HG03280 (cell line): ENCODE measurements around the gene LRRC23.

ENCODE experiments used
- ATAC-seq: cut with Tn5 transposase; IDR thresholded peaks from one replicate; pipeline ENCODE4 v1.9.1; 2021; ENCODE audit warnings: mild to moderate bottlenecking, moderate library complexity; ENCODE audit not compliant: unreplicated experiment

The LRRC23 gene

DNA sequence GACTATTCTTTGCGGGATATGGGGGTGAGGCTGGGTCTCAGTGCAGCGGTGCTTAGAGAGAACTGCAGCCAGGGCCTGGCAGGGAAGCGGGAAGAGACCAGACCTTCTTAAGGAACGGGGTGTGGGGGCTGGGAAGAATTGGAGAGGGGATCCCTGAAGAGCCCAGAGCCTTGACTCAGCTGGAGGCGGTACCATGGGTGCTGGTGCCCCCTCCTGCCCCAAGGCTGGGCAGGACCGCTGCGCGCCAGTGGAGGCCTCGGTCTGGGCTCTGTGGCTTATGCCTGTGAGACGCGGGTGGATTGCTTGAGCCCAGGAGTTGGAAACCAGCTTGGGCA, 37.7 kb downstream of the LRRC23 start:
- ATAC-seq: no peak

DNA sequence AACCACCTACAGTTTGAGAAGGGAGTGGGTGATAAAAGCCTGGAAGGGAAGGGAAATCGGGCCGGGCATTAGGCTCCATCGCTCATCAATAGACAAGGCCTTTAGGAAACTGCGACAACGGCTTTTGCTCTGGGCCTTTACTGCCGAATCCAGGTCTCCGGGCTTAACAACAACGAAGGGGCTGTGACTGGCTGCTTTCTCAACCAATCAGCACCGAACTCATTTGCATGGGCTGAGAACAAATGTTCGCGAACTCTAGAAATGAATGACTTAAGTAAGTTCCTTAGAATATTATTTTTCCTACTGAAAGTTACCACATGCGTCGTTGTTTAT, 38.7 kb downstream of the LRRC23 start:
- ATAC-seq: peak; percentile 29

DNA sequence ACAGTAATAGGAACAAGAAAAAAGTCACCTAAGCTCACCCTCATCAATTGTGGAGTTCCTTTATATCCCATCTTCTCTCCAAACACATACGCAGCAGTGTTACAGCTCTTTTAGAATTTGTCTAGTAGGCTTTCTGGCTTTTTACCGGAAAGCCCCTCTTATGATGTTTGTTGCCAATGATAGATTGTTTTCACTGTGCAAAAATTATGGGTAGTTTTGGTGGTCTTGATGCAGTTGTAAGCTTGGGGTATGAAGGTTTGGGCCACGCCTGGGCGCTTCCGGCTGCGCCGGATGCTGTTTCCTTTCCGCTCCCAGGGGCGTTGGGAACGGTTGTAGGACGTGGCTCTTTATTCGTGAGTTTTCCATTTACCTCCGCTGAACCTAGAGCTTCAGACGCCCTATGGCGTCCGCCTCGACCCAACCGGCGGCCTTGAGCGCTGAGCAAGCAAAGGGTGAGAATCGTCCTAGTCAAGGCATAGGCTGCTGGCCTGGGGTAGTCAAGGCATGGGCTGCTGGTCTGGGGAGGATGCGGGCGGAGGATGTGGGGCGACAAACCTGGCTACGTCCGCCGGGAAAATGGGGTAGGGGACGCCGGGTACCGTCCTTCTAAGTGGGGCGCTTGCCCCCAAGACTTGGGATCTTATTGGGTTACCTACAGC, 39.2 kb downstream of the LRRC23 start, which contains the start of the genes C12orf57 and RNU7-1:
Gene C12orf57 (plus strand): TSS at position 301 of the 659 bp plus-strand sequence. CDS start 100 bp downstream, at position 401.
Gene RNU7-1 (plus strand): TSS at position 95 of the 659 bp plus-strand sequence.
- ATAC-seq: peak; percentile 44

DNA sequence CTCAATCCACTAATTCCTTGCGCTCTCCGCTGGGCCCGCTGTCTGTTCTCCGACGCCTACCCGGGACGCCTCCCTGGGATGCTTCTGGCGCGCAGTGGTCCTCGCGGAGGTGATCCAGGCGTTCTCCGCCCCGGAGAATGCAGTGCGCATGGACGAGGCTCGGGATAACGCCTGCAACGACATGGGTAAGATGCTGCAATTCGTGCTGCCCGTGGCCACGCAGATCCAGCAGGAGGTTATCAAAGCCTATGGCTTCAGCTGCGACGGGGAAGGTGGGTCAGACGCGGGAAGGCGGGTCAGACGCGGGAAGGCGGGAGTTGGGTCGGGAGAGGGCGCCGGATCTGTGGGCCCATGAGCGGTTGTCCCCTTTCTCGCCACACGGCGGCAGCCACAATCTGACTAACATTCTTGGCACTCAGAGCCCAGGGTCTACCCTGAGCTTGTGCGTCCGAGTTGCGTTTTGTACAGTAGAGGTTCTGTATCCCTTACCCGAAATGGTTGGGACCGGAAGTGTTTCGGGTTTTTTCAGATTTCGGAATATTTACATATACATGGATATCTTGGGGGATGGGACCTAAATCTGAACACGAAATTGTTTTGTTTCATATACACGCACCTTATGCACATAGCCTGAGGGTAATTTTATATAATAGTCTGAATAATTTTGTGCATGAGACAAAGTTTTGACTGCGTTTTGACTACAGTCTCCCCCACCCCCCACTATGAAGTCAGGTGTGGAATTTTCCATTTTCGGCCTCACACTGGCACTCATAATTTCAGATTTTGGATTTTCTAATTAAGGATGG, 40.0 kb downstream of the LRRC23 start:
- ATAC-seq: peak; percentile 42

DNA sequence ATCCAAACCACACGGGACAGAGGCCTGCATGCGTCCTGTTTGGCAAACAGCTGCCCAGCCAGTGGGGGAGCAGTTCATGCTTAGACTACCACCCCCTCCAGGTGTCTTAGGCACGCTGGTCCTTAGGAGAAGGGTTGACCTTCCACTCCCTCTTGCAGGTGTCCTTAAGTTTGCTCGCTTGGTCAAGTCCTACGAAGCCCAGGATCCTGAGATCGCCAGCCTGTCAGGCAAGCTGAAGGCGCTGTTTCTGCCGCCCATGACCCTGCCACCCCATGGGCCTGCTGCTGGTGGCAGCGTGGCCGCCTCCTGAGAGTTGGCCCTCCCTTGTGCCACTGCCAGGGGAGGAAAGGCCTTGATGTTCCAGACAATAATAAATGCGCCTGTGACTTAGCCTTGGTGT, 41.0 kb downstream of the LRRC23 start:
- no peak for ATAC-seq

DNA sequence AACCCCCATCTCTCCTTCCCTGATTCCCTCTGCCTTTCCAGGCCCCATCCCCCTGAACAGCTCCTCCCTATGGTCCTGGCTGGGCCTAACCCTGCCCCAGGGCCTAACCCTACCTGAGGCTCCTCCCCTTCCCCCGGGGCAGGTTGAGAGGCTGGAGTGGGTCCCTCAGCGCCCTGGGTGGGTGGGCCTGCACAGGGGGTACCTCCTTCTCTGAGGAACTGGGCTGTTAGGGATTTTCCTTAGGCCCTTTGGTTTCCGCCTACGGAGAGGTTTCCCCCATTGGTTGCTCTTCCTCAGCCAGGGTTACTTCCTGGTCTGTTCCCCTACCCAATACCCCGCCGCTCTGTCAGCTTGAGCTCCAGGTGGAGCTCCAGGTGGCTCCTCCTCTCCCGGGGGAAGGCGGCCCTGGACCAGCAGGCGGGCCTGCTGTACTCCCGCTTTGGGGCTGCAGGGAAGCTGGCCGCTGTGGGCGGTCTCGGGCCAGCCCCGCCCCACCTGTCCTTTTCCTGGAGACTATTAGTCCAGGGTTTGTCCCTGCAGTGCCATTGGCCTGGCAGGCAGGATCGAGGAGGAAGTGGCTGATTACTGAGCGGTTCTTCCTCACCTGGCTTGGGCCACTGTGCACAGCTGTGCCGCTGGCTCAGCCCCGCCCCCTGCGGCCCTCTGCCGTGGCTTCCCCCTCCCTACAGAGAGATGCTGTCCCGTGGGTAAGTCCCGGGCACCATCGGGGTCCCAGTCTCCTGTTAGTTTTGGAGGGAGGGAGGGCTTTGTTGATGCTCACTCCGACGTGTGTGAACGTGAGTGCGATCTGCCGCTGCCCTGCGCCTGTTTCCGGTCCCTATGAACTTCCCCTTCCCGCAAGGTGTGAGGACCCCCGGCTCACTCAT, 41.7 kb downstream of the LRRC23 start:
- ATAC-seq: peak; percentile 13

DNA sequence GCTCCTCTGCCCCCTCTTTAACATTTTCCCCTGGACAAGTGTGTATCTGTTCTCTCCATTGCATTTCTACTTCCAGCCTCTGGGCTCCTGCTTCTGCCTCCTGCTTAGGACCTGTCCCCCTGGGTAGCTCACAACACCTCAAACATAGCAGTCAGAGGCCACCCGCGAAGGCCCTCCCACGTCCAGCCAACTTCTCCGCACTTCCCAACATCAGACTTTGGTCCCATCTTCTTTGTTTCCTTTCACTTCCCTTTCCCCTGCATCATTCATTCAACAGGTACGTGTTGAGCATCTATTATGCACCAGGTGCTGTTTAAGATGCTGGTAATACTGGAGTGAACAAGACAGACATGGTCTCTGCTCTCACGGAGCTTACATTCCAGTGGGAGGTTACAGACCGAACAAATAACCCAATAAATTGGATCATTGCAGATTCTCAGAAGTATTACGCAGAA, 42.3 kb downstream of the LRRC23 start:
- no peak for ATAC-seq

DNA sequence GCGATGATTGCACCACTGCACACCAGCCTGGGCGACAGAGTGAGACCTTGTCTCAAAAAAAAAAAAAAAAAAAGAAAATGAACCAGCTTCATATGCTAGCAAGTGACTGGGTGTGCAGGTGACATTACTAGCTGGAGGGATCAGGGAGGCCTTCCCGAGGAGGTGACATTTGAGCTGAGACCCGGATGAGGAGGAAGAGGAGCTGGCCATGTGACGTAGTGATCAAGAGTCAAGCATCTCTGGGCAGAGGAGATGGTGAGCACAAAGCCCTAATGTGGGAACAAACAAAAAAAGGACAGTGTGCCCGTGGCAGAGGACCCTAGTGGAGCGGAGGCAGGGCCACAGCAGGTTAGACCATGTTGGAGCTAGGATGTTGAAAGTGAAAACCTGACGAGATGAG, 43.0 kb downstream of the LRRC23 start:
- no peak for ATAC-seq

DNA sequence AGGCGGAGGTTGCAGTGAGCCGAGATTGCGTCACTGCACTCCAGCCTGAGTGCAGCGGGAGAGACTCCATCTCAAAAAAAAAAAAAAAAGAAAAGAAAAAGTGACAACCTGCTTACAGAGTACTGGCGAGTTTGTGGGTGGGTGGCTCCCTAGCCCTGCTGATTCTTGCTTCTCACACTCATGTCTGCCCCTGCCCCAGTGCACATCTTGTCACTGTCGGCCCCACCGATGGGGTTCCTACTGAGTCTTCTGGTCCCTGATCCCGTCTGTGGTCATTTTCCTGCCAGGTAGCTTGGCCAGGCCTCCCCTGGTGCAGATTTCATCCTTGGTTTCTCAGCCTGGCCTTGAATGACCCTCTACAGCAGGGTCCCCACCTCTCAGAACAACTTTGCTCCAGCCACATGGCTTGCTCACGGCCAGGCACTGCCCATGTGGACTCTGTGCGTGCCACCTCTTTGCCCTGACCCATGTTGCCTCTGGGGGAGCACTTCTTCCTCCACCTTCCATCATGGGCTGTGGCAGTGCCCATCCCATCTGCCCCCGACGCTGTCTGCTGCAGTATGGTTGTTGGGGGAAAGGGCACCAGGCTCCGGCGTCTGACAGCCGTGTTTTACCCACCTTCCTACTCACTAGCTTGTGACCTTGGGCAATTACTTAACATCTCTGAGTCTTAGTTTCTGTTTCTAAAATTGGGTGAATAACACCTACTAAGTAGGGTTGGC, 44.4 kb downstream of the LRRC23 start:
- no peak for ATAC-seq

DNA sequence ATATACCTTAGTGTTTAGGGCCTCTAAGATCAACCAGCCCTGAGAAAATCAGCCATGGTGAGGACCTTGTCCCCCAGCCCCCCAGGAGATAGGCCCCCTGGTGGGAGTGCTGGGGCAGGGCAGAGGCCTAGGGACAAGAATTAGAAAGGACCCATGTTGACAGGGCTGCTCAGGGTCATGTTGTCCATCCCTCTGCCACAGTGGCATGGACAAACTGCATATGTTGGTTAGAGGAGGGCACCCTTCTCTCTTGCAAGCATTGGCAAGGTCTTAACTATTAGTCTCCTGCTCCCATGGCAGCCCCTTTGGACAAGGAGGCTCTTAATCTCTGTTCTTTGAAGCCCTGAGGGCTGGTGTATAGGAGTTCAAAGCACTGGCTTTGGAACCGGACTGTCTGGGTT, 45.8 kb downstream of the LRRC23 start:
- no peak for ATAC-seq

DNA sequence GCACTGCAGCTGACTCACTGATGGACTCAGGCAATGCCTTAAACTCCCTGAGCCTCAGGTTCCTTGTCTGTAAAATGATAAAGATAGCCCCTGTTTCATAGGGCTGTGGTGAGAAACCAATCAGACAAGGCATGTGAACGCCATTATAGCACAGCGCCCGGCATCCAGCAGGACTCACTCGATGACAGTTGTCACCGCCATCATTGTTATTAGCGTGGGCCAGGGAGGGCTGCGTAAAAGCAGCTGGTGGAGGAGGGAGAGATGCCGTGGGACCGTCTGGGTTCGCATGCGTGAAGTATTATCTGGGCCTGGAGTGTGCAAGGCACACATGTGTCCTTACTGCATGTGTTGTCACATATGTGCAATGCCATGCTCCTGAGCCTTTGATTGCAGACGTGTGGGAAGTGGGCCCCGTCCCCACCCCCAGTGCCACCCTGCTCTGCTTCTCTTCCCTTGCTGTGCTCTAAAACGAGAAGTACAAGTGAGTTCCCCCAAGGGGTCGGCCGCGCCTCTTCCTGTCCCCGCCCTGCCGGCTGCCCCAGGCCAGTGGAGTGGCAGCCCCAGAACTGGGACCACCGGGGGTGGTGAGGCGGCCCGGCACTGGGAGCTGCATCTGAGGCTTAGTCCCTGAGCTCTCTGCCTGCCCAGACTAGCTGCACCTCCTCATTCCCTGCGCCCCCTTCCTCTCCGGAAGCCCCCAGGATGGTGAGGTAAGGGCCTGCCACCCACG, 46.4 kb downstream of the LRRC23 start, which contains the start of gene PTPN6:
Gene PTPN6 (plus strand): TSS at position 546 of the 730 bp plus-strand sequence. CDS start 157 bp downstream, at position 703.
- ATAC-seq: no peak

DNA sequence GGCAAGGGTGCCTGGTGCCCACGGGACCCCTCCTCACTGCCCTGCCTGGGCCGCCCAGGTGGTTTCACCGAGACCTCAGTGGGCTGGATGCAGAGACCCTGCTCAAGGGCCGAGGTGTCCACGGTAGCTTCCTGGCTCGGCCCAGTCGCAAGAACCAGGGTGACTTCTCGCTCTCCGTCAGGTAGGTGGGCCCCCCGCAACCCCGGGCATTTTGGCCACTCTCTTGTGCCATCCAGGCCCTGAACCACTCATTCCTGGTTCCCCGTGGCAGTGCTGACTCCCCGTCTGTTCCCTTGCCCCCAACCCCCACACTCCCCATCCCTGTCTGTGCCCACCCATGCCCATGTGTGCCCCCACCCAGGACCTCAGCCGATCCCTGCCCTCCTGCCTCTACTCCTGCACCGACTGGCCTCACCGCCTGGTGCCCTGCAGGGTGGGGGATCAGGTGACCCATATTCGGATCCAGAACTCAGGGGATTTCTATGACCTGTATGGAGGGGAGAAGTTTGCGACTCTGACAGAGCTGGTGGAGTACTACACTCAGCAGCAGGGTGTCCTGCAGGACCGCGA, 47.0 kb downstream of the LRRC23 start:
- ATAC-seq: no peak

DNA sequence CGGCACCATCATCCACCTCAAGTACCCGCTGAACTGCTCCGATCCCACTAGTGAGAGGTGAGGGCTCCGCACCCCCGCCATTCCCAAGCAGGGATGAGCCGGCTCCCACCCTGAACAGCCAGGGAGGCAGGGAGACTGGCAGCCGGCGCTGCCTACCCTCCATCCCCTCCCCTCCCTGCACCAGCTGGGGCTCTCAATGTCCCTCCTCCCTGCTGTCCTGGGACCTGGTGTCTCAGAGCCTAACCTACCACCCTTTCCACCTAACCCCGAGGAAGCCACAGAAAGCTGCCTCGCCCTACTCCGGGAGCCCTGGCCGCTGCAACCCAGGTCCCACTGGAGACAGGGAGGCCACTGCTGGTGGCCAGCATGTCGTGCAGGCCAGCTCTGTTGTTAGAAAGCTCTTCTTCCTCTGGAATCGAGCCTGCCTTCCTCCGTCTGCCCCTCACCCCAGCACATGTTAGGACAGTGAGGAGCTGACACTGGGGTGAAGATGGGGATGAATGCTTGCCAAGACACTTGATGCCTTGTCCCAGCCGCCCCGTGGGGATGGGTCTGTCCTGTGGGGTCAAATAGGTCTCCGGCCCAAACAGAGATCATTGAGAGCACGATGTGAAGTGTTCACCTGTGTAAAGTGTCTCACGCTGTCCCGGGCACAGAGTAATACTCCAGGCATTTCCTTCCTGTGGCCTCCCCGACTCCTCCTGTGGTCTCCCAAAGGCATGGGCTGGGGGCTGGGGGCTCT, 47.7 kb downstream of the LRRC23 start:
- ATAC-seq: no peak

DNA sequence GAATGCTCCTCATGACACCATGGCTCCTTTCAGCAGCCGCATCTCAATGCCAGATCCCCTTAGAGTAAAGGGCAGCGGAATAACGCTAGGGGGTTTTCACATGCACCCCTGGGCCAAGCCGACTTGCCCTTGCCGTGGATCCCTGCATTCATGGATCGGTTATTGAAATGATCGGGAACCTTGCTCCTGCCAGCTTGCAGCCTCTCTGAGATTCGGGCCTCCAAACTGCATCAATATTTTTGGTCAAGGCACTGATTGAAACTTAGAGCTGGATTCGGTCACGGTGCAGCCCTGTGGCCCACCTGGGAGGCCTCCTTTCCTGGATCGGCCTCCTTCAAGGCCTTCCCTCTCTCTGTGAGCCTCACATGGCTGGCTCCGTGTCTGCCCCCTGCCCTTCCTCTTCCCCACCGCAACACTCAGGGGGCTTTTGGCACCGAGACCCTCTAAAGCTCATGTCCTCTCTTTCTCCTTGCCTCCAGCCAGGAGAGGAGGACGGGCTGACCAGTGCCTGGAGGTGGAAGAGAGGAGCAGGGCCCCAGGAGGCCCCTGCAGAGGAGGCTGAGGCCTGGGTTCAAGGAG, 48.3 kb downstream of the LRRC23 start:
- ATAC-seq: no peak

DNA sequence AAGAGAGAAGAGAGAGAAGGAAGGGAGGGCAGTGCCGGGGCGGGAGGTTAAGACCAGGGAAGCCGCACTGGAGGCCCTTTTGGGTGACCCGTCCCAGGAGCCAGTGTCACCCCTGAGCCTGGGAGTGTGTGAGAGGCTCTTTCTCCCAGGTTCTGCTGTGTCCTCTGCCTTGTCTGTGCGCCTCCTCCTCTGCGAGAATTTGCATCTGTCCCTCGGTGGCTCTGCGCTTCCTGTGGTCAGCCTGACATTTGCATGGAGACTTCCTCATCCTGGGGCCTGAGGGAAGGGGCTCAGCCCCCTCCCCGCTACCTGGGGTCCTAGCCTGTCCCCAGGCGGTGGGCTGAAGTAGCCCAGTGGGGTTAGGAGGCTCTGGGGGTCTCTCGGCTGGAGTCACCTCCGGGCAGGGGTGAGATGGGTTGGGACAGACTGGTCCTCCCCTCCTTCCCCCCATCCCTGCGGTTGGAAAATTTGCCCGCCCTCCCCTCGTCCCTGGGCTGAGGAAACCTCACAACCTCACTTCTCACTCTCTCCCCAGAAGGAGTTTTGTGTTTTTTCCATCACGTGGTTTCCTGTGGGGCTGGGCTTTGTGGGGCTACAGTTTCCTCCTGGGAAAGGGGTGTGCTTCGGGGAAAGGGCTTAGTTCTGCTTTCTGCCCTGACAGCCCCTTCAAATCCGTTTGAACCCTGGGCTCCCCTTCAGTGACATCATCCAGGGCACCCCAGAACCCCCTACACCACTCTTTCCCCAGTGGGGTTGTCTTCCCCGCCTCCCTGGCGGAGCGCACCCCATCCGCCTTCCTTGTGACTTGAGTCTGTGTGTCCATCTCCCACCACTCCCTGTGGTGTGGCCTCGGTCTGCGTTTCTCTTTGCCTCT, 49.1 kb downstream of the LRRC23 start:
- peak; percentile 50 for ATAC-seq

DNA sequence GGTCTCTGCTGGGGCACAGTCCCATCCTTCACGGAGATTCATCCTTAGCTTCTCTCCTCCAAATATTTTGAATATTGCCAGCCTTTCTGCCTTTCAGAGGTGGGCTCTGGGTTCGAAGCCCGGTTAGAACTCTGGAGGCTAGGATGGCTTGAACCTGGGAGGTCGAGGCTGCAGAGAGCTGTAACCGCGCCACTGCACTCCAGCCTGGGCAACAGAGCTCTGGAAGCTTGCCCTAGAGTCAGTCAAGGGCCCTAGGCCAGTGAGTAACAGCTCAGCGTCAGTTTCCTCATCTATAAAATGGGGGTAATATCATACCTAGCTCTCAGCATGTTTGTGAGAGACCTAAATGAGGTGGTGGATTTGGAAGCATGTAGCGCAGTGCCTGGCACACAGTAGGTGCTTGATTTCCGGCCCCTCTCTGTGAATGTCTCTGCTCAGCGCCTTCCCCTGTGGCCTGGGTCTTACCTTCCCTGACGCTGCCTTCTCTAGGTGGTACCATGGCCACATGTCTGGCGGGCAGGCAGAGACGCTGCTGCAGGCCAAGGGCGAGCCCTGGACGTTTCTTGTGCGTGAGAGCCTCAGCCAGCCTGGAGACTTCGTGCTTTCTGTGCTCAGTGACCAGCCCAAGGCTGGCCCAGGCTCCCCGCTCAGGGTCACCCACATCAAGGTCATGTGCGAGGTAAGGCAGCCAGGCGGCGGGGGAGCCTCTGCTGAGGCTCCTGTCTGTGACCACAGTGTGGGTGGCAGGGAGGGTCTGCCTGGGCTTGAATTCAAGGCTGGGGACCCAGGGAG, 49.9 kb downstream of the LRRC23 start:
- no peak for ATAC-seq
